ENCODE data around the gene ST8SIA5. TPM values are rescaled to one million over a fixed set of nuclear protein-coding genes. Genes with fewer than 3 reads are reported as not detected.

The ST8SIA5 gene
- polyA plus RNA-seq, 1 donor from 2014 or later: 0.93 TPM

- no peaks in the 10 kb centered on the region for H3K9me3 ChIP-seq (ENCODE audit: low read length)
- H3K27me3 ChIP-seq (ENCODE audit: insufficient read depth, low read depth, low read length): no peaks in the 10 kb centered on the region
- no peak overlapping the region for H3K4me2 ChIP-seq (ENCODE audit: low read length)
- no peaks in the 10 kb centered on the region for H3K9me2 ChIP-seq (ENCODE audit: insufficient read depth, low read length)
- H3K9ac ChIP-seq (ENCODE audit: low read length): no peak overlapping the region
- H2AFZ ChIP-seq (ENCODE audit: low read depth, low read length): no peak overlapping the region
- H3K4me3 ChIP-seq (ENCODE audit: low read length): no peak overlapping the region
- H4K20me1 ChIP-seq (ENCODE audit: insufficient read depth): no peaks in the 10 kb centered on the region
- H3F3A ChIP-seq (ENCODE audit: insufficient read depth, low read length, poor library complexity, severe bottlenecking): no peaks in the 10 kb centered on the region
- TF ChIP-seq EP300 (conservative IDR thresholded peaks at IDR 0.05; ENCODE audit: poor library complexity, severe bottlenecking): no peak
- TF ChIP-seq, protein P1, sequence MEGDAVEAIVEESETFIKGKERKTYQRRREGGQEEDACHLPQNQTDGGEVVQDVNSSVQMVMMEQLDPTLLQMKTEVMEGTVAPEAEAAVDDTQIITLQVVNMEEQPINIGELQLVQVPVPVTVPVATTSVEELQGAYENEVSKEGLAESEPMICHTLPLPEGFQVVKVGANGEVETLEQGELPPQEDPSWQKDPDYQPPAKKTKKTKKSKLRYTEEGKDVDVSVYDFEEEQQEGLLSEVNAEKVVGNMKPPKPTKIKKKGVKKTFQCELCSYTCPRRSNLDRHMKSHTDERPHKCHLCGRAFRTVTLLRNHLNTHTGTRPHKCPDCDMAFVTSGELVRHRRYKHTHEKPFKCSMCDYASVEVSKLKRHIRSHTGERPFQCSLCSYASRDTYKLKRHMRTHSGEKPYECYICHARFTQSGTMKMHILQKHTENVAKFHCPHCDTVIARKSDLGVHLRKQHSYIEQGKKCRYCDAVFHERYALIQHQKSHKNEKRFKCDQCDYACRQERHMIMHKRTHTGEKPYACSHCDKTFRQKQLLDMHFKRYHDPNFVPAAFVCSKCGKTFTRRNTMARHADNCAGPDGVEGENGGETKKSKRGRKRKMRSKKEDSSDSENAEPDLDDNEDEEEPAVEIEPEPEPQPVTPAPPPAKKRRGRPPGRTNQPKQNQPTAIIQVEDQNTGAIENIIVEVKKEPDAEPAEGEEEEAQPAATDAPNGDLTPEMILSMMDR (IDR thresholded peaks at IDR 0.05; ENCODE audit: poor library complexity, severe bottlenecking): no peak
- no peak for TF ChIP-seq TAF1 (IDR thresholded peaks at IDR 0.05; ENCODE audit: low read depth)
- H3K36me3 ChIP-seq (ENCODE audit: insufficient read depth, low read length): no peaks in the 10 kb centered on the region
- no peaks in the 10 kb centered on the region for H3K79me2 ChIP-seq (replicated peaks; ENCODE audit: insufficient read depth, low read length)
- H3K27ac ChIP-seq (ENCODE audit: low read length): no peak overlapping the region
These were observed 120.7 kb downstream of the ST8SIA5 start for GRCh38 chr18:46636040-46636630.

GRCh38 chr18:46632401-46633071, 124.3 kb downstream of the ST8SIA5 start:
- no peak overlapping the region for H3K4me2 ChIP-seq (ENCODE audit: low read length)
- no peak overlapping the region for H3K27ac ChIP-seq (ENCODE audit: low read length)
- no peak overlapping the region for H2AFZ ChIP-seq (ENCODE audit: low read depth, low read length)
- H3K4me3 ChIP-seq (ENCODE audit: low read length): no peak overlapping the region
- no peaks in the 10 kb centered on the region for H3K27me3 ChIP-seq (ENCODE audit: insufficient read depth, low read depth, low read length)
- no peaks in the 10 kb centered on the region for H3F3A ChIP-seq (ENCODE audit: insufficient read depth, low read length, poor library complexity, severe bottlenecking)
- no peaks in the 10 kb centered on the region for H3K79me2 ChIP-seq (replicated peaks; ENCODE audit: insufficient read depth, low read length)
- TF ChIP-seq EZH2 (IDR thresholded peaks at IDR 0.05; ENCODE audit: borderline replicate concordance, insufficient read depth, low read length, poor library complexity, severe bottlenecking) (no peak), EP300 (conservative IDR thresholded peaks at IDR 0.05; ENCODE audit: poor library complexity, severe bottlenecking) (no peak), SMC3 (conservative IDR thresholded peaks at IDR 0.05; ENCODE audit: poor library complexity) (no peak), POLR2AphosphoS5 (IDR thresholded peaks at IDR 0.05) (no peak), TAF1 (IDR thresholded peaks at IDR 0.05; ENCODE audit: low read depth) (no peak), RAD21 (conservative IDR thresholded peaks at IDR 0.05) (no peak), MXI1 (conservative IDR thresholded peaks at IDR 0.05; ENCODE audit: poor library complexity, severe bottlenecking) (no peak)
- TF ChIP-seq, protein P2, sequence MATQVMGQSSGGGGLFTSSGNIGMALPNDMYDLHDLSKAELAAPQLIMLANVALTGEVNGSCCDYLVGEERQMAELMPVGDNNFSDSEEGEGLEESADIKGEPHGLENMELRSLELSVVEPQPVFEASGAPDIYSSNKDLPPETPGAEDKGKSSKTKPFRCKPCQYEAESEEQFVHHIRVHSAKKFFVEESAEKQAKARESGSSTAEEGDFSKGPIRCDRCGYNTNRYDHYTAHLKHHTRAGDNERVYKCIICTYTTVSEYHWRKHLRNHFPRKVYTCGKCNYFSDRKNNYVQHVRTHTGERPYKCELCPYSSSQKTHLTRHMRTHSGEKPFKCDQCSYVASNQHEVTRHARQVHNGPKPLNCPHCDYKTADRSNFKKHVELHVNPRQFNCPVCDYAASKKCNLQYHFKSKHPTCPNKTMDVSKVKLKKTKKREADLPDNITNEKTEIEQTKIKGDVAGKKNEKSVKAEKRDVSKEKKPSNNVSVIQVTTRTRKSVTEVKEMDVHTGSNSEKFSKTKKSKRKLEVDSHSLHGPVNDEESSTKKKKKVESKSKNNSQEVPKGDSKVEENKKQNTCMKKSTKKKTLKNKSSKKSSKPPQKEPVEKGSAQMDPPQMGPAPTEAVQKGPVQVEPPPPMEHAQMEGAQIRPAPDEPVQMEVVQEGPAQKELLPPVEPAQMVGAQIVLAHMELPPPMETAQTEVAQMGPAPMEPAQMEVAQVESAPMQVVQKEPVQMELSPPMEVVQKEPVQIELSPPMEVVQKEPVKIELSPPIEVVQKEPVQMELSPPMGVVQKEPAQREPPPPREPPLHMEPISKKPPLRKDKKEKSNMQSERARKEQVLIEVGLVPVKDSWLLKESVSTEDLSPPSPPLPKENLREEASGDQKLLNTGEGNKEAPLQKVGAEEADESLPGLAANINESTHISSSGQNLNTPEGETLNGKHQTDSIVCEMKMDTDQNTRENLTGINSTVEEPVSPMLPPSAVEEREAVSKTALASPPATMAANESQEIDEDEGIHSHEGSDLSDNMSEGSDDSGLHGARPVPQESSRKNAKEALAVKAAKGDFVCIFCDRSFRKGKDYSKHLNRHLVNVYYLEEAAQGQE (IDR thresholded peaks at IDR 0.05; ENCODE audit: borderline replicate concordance): no peak
- TF ChIP-seq, protein P1 (IDR thresholded peaks at IDR 0.05; ENCODE audit: poor library complexity, severe bottlenecking): no peak
- H4K20me1 ChIP-seq (ENCODE audit: insufficient read depth): no peaks in the 10 kb centered on the region
- H3K9ac ChIP-seq (ENCODE audit: low read length): no peak overlapping the region
- no peaks in the 10 kb centered on the region for H3K9me3 ChIP-seq (ENCODE audit: low read length)
- H3K36me3 ChIP-seq (ENCODE audit: insufficient read depth, low read length): no peaks in the 10 kb centered on the region
- H3K9me2 ChIP-seq (ENCODE audit: insufficient read depth, low read length): no peaks in the 10 kb centered on the region

Data from neural cell (in vitro differentiated cells).